Chondrocyte (in vitro differentiated cells): Measurements from ENCODE around the gene GABBR1. TPM values are rescaled to one million over a fixed set of nuclear protein-coding genes. Genes with fewer than 3 reads are reported as not detected.

Source experiments
- DNase-seq: peaks from one replicate; pipeline ENCODE4 v3.0.0; 2021; ENCODE audit warnings: mixed read lengths, low spot score
- H3K27ac Mint-ChIP-seq: one replicate; pipeline ENCODE4 v1.8.0; 2021; ENCODE audit warnings: mild to moderate bottlenecking, moderate library complexity, mixed read lengths; ENCODE audit not compliant: unreplicated experiment
- H3K27me3 Mint-ChIP-seq: 2 replicates; pipeline ENCODE4 v1.8.0; 2021; ENCODE audit warnings: low read depth, mixed read lengths
- H3K36me3 Mint-ChIP-seq: 2 replicates; pipeline ENCODE4 v1.8.0; 2021; ENCODE audit warnings: low read depth, mixed read lengths
- H3K4me1 Mint-ChIP-seq: 2 replicates; pipeline ENCODE4 v1.8.0; 2021; ENCODE audit warnings: low read depth, mild to moderate bottlenecking, mixed read lengths
- H3K4me3 Mint-ChIP-seq: one replicate; pipeline ENCODE4 v1.8.0; 2021; ENCODE audit warnings: mild to moderate bottlenecking, moderate library complexity, mixed read lengths; ENCODE audit not compliant: unreplicated experiment
- H3K9me3 Mint-ChIP-seq: 2 replicates; pipeline ENCODE4 v1.8.0; 2021; ENCODE audit warnings: low read depth, mixed read lengths
- CTCF ChIP-seq: fragments of 200-600 bp; sonication (generic); IDR thresholded peaks from 2 replicates; pipeline ENCODE4 v1.5.0; 2021; ENCODE audit warnings: antibody characterized with exemption, mild to moderate bottlenecking, moderate library complexity
- total RNA-seq: library from RNA; stranded (reverse); gene quantifications from 3 replicates; pipeline ENCODE4 v1.2.1, GENCODE V29; 2021

The GABBR1 gene
- total RNA-seq, 1 donor from 2014 or later = 50.7 TPM

DNA sequence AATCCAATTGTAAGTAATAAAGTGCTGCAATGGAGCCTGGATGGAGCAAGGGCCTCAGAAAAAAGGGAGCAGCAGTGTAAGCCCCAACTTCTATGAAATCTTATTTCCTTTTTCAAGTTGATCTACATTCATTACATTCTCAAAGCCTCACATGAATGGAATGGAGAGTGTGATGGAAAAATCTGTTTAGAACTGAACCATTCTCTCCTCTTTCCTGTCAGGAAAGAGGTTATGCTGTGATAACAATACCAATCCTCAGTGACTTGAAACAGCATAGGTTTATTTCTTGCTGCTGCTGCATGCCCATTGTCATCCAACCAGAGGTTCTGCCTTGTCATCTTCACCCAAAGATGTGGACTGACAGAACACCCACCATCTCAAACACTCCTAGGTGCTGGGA lies 56.9 kb downstream of the GABBR1 start:
- no peak for TF ChIP-seq CTCF
- no peaks in the 10 kb centered on the region for H3K9me3 Mint-ChIP-seq
- H3K4me3 Mint-ChIP-seq = no peak overlapping the region
- peaks cover 41% of the 10 kb centered on the region for H3K27me3 Mint-ChIP-seq
- H3K4me1 Mint-ChIP-seq = no peaks in the 10 kb centered on the region
- no peak overlapping the region for H3K27ac Mint-ChIP-seq
- no peak for DNase-seq
- peaks cover 2% of the 10 kb centered on the region for H3K36me3 Mint-ChIP-seq

DNA sequence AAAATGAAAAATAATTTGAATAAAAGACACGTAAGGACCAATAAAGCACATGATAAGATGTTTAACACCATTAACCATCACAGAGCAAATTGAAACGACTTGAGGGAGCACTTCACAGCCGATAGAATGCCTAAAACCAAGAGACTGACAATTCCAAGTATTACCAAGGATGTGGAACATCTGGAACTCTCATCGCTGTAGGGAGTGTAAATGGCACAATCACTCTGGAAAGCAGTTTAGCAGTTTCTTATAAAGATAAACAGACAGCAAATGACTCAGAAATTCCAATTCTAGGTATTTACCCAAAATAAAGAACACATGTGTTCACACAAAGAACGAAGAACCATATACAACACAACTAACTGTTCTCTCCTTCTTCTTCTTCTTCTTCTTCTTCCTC lies 65.0 kb downstream of the GABBR1 start:
- DNase-seq = no peak
- TF ChIP-seq CTCF = no peak
- no peaks in the 10 kb centered on the region for H3K9me3 Mint-ChIP-seq
- H3K4me1 Mint-ChIP-seq = no peaks in the 10 kb centered on the region
- peaks cover 2% of the 10 kb centered on the region for H3K36me3 Mint-ChIP-seq
- H3K27ac Mint-ChIP-seq = no peak overlapping the region
- peaks cover 47% of the 10 kb centered on the region for H3K27me3 Mint-ChIP-seq
- no peak overlapping the region for H3K4me3 Mint-ChIP-seq

DNA sequence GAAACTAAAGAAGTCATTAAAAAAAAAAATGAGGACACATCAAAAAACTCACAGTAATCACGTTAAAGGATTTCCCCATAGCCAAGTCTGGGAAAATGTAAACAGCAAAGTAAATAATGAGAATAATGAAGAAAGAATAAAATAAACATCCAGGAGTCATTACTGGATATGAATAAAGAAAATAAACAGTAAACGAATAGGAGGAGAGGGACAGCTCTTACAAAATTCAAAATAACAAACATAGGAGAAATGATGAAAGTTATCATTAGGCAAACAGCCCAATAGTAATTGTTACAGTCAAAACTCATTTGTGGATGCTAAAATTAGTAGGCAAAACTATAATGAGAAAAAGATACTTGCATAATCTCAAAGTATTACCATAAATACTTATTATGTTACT lies 65.4 kb downstream of the GABBR1 start:
- peaks cover 47% of the 10 kb centered on the region for H3K27me3 Mint-ChIP-seq
- peaks cover 2% of the 10 kb centered on the region for H3K36me3 Mint-ChIP-seq
- H3K4me3 Mint-ChIP-seq = no peak overlapping the region

DNA sequence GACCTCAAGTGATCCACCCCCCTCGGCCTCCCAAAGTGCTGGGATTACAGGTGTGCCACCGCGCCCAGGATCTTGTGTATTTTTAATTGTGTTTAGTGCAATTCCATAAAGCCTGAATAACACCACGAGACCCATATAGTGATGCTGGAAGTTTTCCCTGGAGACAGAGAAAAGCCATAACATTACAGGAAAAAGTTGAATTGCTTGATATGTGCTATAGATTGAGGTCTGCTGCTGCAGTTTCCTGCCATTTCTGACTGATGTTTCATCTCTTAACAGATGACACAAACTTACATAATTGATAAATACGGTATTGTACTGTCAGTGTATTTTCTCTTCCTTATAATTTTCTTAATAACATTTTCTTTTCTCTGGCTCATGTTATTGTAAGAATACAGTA lies 66.1 kb downstream of the GABBR1 start:
- H3K9me3 Mint-ChIP-seq = no peaks in the 10 kb centered on the region
- H3K4me3 Mint-ChIP-seq = no peak overlapping the region
- H3K4me1 Mint-ChIP-seq = no peaks in the 10 kb centered on the region
- DNase-seq = no peak
- H3K27ac Mint-ChIP-seq = no peak overlapping the region
- peaks cover 44% of the 10 kb centered on the region for H3K27me3 Mint-ChIP-seq
- TF ChIP-seq CTCF = no peak
- no peaks in the 10 kb centered on the region for H3K36me3 Mint-ChIP-seq

More for the DNA sequence above, 65.4 kb downstream of the GABBR1 start:
- Mint-ChIP-seq H3K27ac (no peak overlapping the region), H3K9me3 (no peaks in the 10 kb centered on the region), H3K4me1 (no peaks in the 10 kb centered on the region)
- DNase-seq = no peak
- no peak for TF ChIP-seq CTCF

- no peak for TF ChIP-seq CTCF
- no peaks in the 10 kb centered on the region for H3K36me3 Mint-ChIP-seq
- no peak overlapping the region for H3K4me3 Mint-ChIP-seq
- no peaks in the 10 kb centered on the region for H3K9me3 Mint-ChIP-seq
- H3K27me3 Mint-ChIP-seq = peaks cover 46% of the 10 kb centered on the region
- no peaks in the 10 kb centered on the region for H3K4me1 Mint-ChIP-seq
- no peak overlapping the region for H3K27ac Mint-ChIP-seq
- no peak for DNase-seq
These were observed 68.1 kb downstream of the GABBR1 start for GRCh38 chr6:29564875-29565274.
